IMR-90 (cell line): ENCODE measurements around the gene GIMAP7. TPM values are rescaled to one million over a fixed set of nuclear protein-coding genes. Genes with fewer than 3 reads are reported as not detected.

Source experiments
- ATAC-seq: fragments of 200-7000 bp; cut with Tn5 transposase; 2 replicates; pipeline ENCODE4 v1.9.1; 2020; ENCODE audit warnings: low read depth, mild to moderate bottlenecking, moderate library complexity
- BruUV-seq: library from RNA; stranded (reverse); fragments of 400-500 nt; replicated peaks from 2 replicates; lab custom pipeline; 2021; lab: Mats Ljungman, UMichigan
- CTCF ChIA-PET: fragments of 300-600 bp; formaldehyde crosslinking; extraction: SDS; loops from one replicate; lab custom pipeline; 2021; ENCODE audit warnings: antibody characterized with exemption; lab: Yijun Ruan, JAX
- POLR2A ChIA-PET: fragments of 300-600 bp; sonication (Branson Sonifier 250); formaldehyde crosslinking; loops from one replicate; lab custom pipeline; 2022; ENCODE audit warnings: antibody characterized with exemption; ENCODE audit not compliant: unreplicated experiment; lab: Charles Lee
- DNase-seq: peaks from one replicate; pipeline ENCODE4 v3.0.0; 2013
- H2AFZ ChIP-seq: replicated peaks from 2 replicates; pipeline ENCODE3; 2013; ENCODE audit warnings: low read length, mild to moderate bottlenecking; ENCODE audit not compliant: poor library complexity
- H2AK5ac ChIP-seq: 2 replicates; pipeline ENCODE4 v1.6.1; 2013; ENCODE audit warnings: low read depth, low read length, inconsistent platforms
- H2AK9ac ChIP-seq: replicated peaks from 2 replicates; pipeline ENCODE3; 2013; ENCODE audit warnings: mild to moderate bottlenecking, low read depth, low read length, moderate library complexity; ENCODE audit not compliant: poor library complexity
- H2BK120ac ChIP-seq: 2 replicates; pipeline ENCODE4 v1.6.1; 2013; ENCODE audit warnings: low read depth, low read length, inconsistent platforms
- H2BK15ac ChIP-seq: 3 replicates; pipeline ENCODE4 v1.6.1; 2013; ENCODE audit warnings: low read depth, low read length, inconsistent platforms
- H2BK20ac ChIP-seq: 2 replicates; pipeline ENCODE4 v1.6.1; 2013; ENCODE audit warnings: low read depth, mild to moderate bottlenecking, inconsistent platforms, low read length, moderate library complexity
- H2BK5ac ChIP-seq: 2 replicates; pipeline ENCODE4 v1.6.1; 2013; ENCODE audit warnings: mild to moderate bottlenecking, low read depth, low read length, inconsistent platforms; ENCODE audit not compliant: poor library complexity, severe bottlenecking
- H3K14ac ChIP-seq: replicated peaks from 2 replicates; pipeline ENCODE4 v1.6.1; 2013; ENCODE audit warnings: low read depth, low read length, inconsistent platforms
- H3K18ac ChIP-seq: 2 replicates; pipeline ENCODE4 v1.6.1; 2013; ENCODE audit warnings: low read depth, low read length, control low read depth
- H3K23ac ChIP-seq: 2 replicates; pipeline ENCODE4 v1.6.1; 2013; ENCODE audit warnings: low read depth, low read length, inconsistent platforms
- H3K27ac ChIP-seq: 2 replicates; pipeline ENCODE4 v1.5.1; 2013; ENCODE audit warnings: mild to moderate bottlenecking, control low read depth, low read length; ENCODE audit not compliant: insufficient read depth
- H3K27me3 ChIP-seq: 2 replicates; pipeline ENCODE4 v1.6.1; 2013; ENCODE audit warnings: low read length; ENCODE audit not compliant: control insufficient read depth, insufficient read depth
- H3K36me3 ChIP-seq: 2 replicates; pipeline ENCODE4 v1.6.1; 2013; ENCODE audit warnings: low read length, mixed read lengths; ENCODE audit not compliant: control insufficient read depth, insufficient read depth
- H3K4ac ChIP-seq: 2 replicates; pipeline ENCODE4 v1.6.1; 2013; ENCODE audit warnings: low read depth, low read length, inconsistent platforms
- H3K4me1 ChIP-seq: 2 replicates; pipeline ENCODE4 v1.6.1; 2013; ENCODE audit warnings: low read length, mixed read lengths; ENCODE audit not compliant: control insufficient read depth, insufficient read depth
- H3K4me2 ChIP-seq: 2 replicates; pipeline ENCODE4 v1.6.1; 2013; ENCODE audit warnings: low read depth, mild to moderate bottlenecking, control low read depth, low read length, moderate library complexity
- H3K4me3 ChIP-seq: 2 replicates; pipeline ENCODE4 v1.5.1; 2013; ENCODE audit warnings: low read depth, mild to moderate bottlenecking, control low read depth, low read length, moderate library complexity; ENCODE audit not compliant: insufficient read depth
- H3K56ac ChIP-seq: 2 replicates; pipeline ENCODE4 v1.6.1; 2013; ENCODE audit warnings: low read length, inconsistent platforms; ENCODE audit not compliant: insufficient read depth; ENCODE audit errors: extremely low read depth
- H3K79me1 ChIP-seq, 2 experiments: 2 replicates each; pipeline ENCODE4 v1.6.1; 2013; ENCODE audit warnings: low read length in 2 of 2, inconsistent platforms in 1 of 2, low read depth in 1 of 2
- H3K9ac ChIP-seq: 2 replicates; pipeline ENCODE4 v1.6.1; 2013; ENCODE audit warnings: low read depth, low read length, control low read depth
- H3K9me1 ChIP-seq: 2 replicates; pipeline ENCODE4 v1.6.1; 2013; ENCODE audit warnings: low read length, inconsistent platforms; ENCODE audit not compliant: insufficient read depth
- H3K9me3 ChIP-seq: 2 replicates; pipeline ENCODE4 v1.6.1; 2013; ENCODE audit warnings: low read length; ENCODE audit not compliant: control insufficient read depth, insufficient read depth
- H4K20me1 ChIP-seq: 2 replicates; pipeline ENCODE4 v1.6.1; 2013; ENCODE audit warnings: low read length, inconsistent platforms; ENCODE audit not compliant: insufficient read depth
- H4K5ac ChIP-seq: 2 replicates; pipeline ENCODE4 v1.6.1; 2013; ENCODE audit warnings: mild to moderate bottlenecking, low read depth, low read length, control low read depth
- H4K8ac ChIP-seq, 2 experiments: 2 replicates each; pipeline ENCODE4 v1.6.1; 2013; ENCODE audit warnings: low read depth in 2 of 2, low read length in 2 of 2, control low read depth in 1 of 2, inconsistent platforms in 1 of 2
- H4K91ac ChIP-seq: 2 replicates; pipeline ENCODE4 v1.6.1; 2013; ENCODE audit warnings: low read depth, low read length, inconsistent platforms; ENCODE audit not compliant: insufficient read depth
- BHLHE40 ChIP-seq: fragments of 150-350 bp; IDR thresholded peaks from 2 replicates; pipeline ENCODE4 v1.6.1; 2016; ENCODE audit warnings: mild to moderate bottlenecking, low read depth, low read length
- CEBPB ChIP-seq: IDR thresholded peaks from 2 replicates; pipeline ENCODE4 v1.6.1; 2012; ENCODE audit warnings: low read depth, low read length, improper control_type of control experiment
- CHD1 ChIP-seq: IDR thresholded peaks from 2 replicates; pipeline ENCODE4 v1.6.1; 2012; ENCODE audit warnings: low read depth, low read length, improper control_type of control experiment
- ELK1 ChIP-seq: fragments of 150-350 bp; IDR thresholded peaks from 2 replicates; pipeline ENCODE4 v1.6.1; 2016; ENCODE audit warnings: low read depth, mild to moderate bottlenecking, low read length, moderate library complexity, borderline replicate concordance
- FOS ChIP-seq: fragments of 150-350 bp; IDR thresholded peaks from 2 replicates; pipeline ENCODE4 v1.6.1; 2016; ENCODE audit warnings: low read depth, low read length
- MAFK ChIP-seq: IDR thresholded peaks from 2 replicates; pipeline ENCODE4 v1.6.1; 2012; ENCODE audit warnings: low read depth, low read length, improper control_type of control experiment
- MAZ ChIP-seq: IDR thresholded peaks from 2 replicates; pipeline ENCODE4 v1.6.1; 2012; ENCODE audit warnings: low read depth, mild to moderate bottlenecking, low read length, improper control_type of control experiment, moderate library complexity, borderline replicate concordance
- MXI1 ChIP-seq: IDR thresholded peaks from 2 replicates; pipeline ENCODE4 v1.6.1; 2012; ENCODE audit warnings: low read depth, mild to moderate bottlenecking, low read length, moderate library complexity, borderline replicate concordance
- NFE2L2 ChIP-seq: fragments of 150-350 bp; IDR thresholded peaks from 2 replicates; pipeline ENCODE4 v1.6.1; 2016; ENCODE audit warnings: low read depth, mild to moderate bottlenecking, low read length
- POLR2A ChIP-seq: IDR thresholded peaks from 2 replicates; pipeline ENCODE4 v1.6.1; 2012; ENCODE audit warnings: mild to moderate bottlenecking, low read depth, low read length
- RAD21 ChIP-seq: IDR thresholded peaks from 2 replicates; pipeline ENCODE4 v1.6.1; 2012; ENCODE audit warnings: low read length, improper control_type of control experiment
- RCOR1 ChIP-seq: IDR thresholded peaks from 2 replicates; pipeline ENCODE4 v1.6.1; 2012; ENCODE audit warnings: mild to moderate bottlenecking, low read length, improper control_type of control experiment; ENCODE audit not compliant: insufficient replicate concordance
- RFX5 ChIP-seq: IDR thresholded peaks from 2 replicates; pipeline ENCODE4 v1.8.0; 2012; ENCODE audit warnings: low read depth, mild to moderate bottlenecking, low read length, moderate library complexity
- SMC3 ChIP-seq: fragments of 150-350 bp; IDR thresholded peaks from 2 replicates; pipeline ENCODE4 v1.6.1; 2016; ENCODE audit warnings: low read depth, mild to moderate bottlenecking, antibody characterized with exemption, low read length, moderate library complexity
- USF2 ChIP-seq: fragments of 150-350 bp; IDR thresholded peaks from 2 replicates; pipeline ENCODE4 v1.6.1; 2017; ENCODE audit warnings: mild to moderate bottlenecking, antibody characterized with exemption, low read length, low read depth
- WGBS, 2 experiments: methylation state at CpG; one replicate each; pipeline versions ENCODE4 v1.1.5 to v1.1.7; 2013; ENCODE audit warnings: missing lambda C conversion rate in 2 of 2; ENCODE audit not compliant: insufficient read length in 1 of 2; ENCODE audit errors: extremely low coverage in 2 of 2; 5-methylcytosine and 5-hydroxymethylcytosine counted together
- dilution Hi-C: fragments of 300-500 bp; cut with HindIII; formaldehyde crosslinking; loops from one replicate; pipeline ENCODE4 v1.14.3; 2018; ENCODE audit warnings: low sequenced_read_pairs; ENCODE audit not compliant: unreplicated experiment
- in situ Hi-C: fragments of 300-500 bp; cut with MboI; formaldehyde crosslinking; loops from 3 replicates; pipeline ENCODE4 v1.14.3; 2019; ENCODE audit warnings: low sequenced_read_pairs, inconsistent platforms, mixed read lengths
- intact Hi-C: fragments of 100-400 bp; cut with micrococcal nuclease; formaldehyde crosslinking; loops from 2 replicates; pipeline ENCODE4 v1.10.0; 2022
- polyA plus RNA-seq, 3 experiments: library from polyadenylated mRNA; depleted of rRNA; stranded (reverse); fragments of >200 nt; gene quantifications; 2 replicates each; pipeline ENCODE4 v1.2.3, GENCODE V29; 2012; ENCODE audit warnings: low replicate concordance in 1 of 3
- total RNA-seq: library from RNA; depleted of rRNA; stranded (reverse); fragments of >200 nt; gene quantifications from 2 replicates; pipeline ENCODE4 v1.2.3, GENCODE V29; 2012
- TF ChIP-seq, protein P1 (sequence below): conservative IDR thresholded peaks from 2 replicates; pipeline ENCODE4 v1.5.1; 2012; ENCODE audit warnings: mild to moderate bottlenecking, low read depth, low read length, improper control_type of control experiment

The GIMAP7 gene
- total and polyA plus RNA-seq, 2 of the 4 experiments (the other 2 are of a cell fraction) = not detected

DNA sequence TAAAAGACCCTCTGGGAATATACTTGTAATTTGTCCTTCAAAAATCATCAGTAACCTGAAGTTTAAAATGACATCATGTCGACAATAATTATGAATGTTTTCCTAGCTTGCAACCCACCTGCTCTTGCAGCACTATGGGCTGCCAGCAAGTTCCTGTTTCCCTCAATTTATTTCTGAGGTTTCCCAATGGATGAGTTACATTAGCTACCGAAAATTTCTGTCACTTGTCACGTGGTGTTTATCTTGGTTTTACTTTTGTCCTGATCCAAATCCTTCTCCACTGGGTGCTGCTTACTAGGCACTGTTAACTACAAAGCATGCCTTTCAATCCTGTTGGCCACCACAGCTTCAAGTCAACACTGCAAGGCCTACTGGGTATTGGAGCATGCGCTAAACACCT, 32.8 kb upstream of the GIMAP7 start:
- H3K27me3 ChIP-seq = no peaks in the 10 kb centered on the region
- no peak overlapping the region for H2AK5ac ChIP-seq
- H3K9me1 ChIP-seq = no peaks in the 10 kb centered on the region
- H3K4ac ChIP-seq = no peak overlapping the region
- 20% methylated on average over 2 of the region's 4 CpGs; no CpG with 5 or more reads in 1 of the 2 experiments for WGBS, 2 experiments
- no peak overlapping the region for H2AFZ ChIP-seq
- no TSS peak for BruUV-seq
- no peak overlapping the region for H2BK120ac ChIP-seq
- in situ Hi-C loops (no loop called here), intact Hi-C loops (no loop called here), dilution Hi-C loops (no loop called here)
- DNase-seq (no peak), ATAC-seq (no peak)
- ChIA-PET CTCF (no interaction called here), POLR2A (no interaction called here)
- no peaks in the 10 kb centered on the region for H3K79me1 ChIP-seq
- H3K9ac ChIP-seq = no peak overlapping the region
- no peak overlapping the region for H4K5ac ChIP-seq
- no peak overlapping the region for H4K8ac ChIP-seq
- H2BK20ac ChIP-seq = no peak overlapping the region
- H3K9me3 ChIP-seq = no peaks in the 10 kb centered on the region
- no peak overlapping the region for H3K56ac ChIP-seq
- H2AK9ac ChIP-seq = no peak overlapping the region
- H3K4me3 ChIP-seq = no peak overlapping the region
- H3K23ac ChIP-seq = no peak overlapping the region
- H4K91ac ChIP-seq = no peak overlapping the region
- no peak for TF ChIP-seq ELK1
- no peak for TF ChIP-seq BHLHE40
- no peak for TF ChIP-seq FOS
- no peak for TF ChIP-seq NFE2L2
- TF ChIP-seq, protein P1, sequence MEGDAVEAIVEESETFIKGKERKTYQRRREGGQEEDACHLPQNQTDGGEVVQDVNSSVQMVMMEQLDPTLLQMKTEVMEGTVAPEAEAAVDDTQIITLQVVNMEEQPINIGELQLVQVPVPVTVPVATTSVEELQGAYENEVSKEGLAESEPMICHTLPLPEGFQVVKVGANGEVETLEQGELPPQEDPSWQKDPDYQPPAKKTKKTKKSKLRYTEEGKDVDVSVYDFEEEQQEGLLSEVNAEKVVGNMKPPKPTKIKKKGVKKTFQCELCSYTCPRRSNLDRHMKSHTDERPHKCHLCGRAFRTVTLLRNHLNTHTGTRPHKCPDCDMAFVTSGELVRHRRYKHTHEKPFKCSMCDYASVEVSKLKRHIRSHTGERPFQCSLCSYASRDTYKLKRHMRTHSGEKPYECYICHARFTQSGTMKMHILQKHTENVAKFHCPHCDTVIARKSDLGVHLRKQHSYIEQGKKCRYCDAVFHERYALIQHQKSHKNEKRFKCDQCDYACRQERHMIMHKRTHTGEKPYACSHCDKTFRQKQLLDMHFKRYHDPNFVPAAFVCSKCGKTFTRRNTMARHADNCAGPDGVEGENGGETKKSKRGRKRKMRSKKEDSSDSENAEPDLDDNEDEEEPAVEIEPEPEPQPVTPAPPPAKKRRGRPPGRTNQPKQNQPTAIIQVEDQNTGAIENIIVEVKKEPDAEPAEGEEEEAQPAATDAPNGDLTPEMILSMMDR = no peak
- no peak for TF ChIP-seq RAD21
- no peak for TF ChIP-seq MXI1
- no peak for TF ChIP-seq MAZ
- TF ChIP-seq SMC3 = no peak
- no peak for TF ChIP-seq POLR2A
- no peak for TF ChIP-seq RFX5
- TF ChIP-seq CHD1 = no peak
- no peak for TF ChIP-seq RCOR1
- no peak for TF ChIP-seq CEBPB
- TF ChIP-seq USF2 = no peak
- TF ChIP-seq MAFK = no peak
- H3K14ac ChIP-seq = no peak overlapping the region
- no peaks in the 10 kb centered on the region for H3K4me1 ChIP-seq
- no peak overlapping the region for H3K18ac ChIP-seq
- no peak overlapping the region for H3K27ac ChIP-seq
- no peaks in the 10 kb centered on the region for H4K20me1 ChIP-seq
- no peak overlapping the region for H2BK15ac ChIP-seq
- H3K4me2 ChIP-seq = no peak overlapping the region
- H2BK5ac ChIP-seq = no peak overlapping the region
- H3K36me3 ChIP-seq = no peaks in the 10 kb centered on the region
